GM12801 (cell line): ENCODE results near the gene RBM47.

Experiments used
- TF ChIP-seq, protein P1 (sequence below): IDR thresholded peaks from one replicate; pipeline ENCODE4 v1.5.1; 2011; ENCODE audit warnings: control low read depth; ENCODE audit not compliant: insufficient read length; ENCODE audit errors: extremely low read depth

The RBM47 gene

DNA sequence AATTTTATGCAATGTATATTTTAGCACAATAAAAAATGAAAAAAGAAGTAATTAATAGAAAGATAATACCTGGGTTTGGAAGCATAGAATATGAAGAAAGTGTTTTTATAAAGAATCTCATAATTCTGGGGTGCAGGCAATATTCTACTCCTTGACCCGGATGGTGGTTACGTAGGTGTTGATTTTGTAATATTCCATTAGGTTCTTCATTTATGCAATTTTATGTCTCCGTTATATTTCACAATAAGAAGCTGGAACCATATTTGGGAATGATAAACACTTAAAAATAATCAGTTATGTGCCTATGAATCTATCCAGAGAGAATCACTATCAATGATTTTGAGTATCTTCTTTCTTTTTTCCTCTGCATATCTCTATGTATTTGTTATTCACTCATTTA lies 256.0 kb downstream of the RBM47 start:
- TF ChIP-seq, protein P1, sequence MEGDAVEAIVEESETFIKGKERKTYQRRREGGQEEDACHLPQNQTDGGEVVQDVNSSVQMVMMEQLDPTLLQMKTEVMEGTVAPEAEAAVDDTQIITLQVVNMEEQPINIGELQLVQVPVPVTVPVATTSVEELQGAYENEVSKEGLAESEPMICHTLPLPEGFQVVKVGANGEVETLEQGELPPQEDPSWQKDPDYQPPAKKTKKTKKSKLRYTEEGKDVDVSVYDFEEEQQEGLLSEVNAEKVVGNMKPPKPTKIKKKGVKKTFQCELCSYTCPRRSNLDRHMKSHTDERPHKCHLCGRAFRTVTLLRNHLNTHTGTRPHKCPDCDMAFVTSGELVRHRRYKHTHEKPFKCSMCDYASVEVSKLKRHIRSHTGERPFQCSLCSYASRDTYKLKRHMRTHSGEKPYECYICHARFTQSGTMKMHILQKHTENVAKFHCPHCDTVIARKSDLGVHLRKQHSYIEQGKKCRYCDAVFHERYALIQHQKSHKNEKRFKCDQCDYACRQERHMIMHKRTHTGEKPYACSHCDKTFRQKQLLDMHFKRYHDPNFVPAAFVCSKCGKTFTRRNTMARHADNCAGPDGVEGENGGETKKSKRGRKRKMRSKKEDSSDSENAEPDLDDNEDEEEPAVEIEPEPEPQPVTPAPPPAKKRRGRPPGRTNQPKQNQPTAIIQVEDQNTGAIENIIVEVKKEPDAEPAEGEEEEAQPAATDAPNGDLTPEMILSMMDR, result no peak
